Stimulated activated CD4-positive, alpha-beta T cell treated with anti-CD3 and anti-CD28 coated beads, Interleukin-15, amount 100 ng/mL, for 48 hours (primary cell): ENCODE results near the gene ZNF222.

Experiments used
- DNase-seq, 2 donors: peaks; one replicate each; pipeline ENCODE4 v3.0.0-alpha.2; 2020; ENCODE audit warnings: low read depth in 2 of 2

ZNF222 gene

DNA sequence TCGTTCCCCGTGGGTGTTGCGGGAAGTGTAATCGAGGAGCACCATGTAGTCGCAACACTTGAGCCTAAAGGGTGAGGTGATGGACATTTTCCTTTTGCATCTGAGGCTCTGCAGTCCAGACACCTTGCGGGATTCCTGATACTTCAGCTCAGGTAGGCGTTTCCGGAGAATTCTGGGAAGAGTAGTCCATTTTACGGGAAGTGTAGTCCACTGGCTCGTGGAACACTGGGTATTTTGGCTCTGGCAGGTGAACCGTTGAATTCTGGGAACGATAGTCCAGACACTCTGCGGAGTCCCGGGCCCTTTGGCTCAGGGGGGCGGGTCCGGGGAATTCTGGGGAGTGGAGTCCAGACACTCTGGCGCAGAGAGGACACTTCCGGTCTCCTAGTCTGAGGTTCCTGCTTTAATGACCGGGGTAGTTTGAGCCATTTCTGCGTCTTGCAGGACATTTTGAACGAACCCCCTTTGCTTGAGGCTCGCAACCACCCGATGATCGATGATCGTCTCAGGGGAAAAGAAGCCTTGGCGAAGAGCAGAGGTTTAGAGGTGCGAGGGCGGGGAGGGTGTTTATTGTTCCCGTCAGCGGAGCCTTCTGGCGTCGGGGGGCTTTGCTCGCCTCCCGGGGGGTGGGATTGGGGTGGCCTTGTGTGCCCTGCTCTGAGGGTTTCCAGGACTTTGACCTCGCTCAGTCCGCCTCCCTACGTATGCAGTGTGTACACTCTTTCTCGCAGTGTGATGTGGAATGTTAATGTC is 26.6 kb downstream of the ZNF222 start, which contains the start of gene ZNF223:
ZNF223 (plus strand) TSS at position 387 of the 753 bp plus-strand sequence. CDS start 3,141 bp downstream, outside the sequence.
- DNase-seq, result peak; percentile 14 to 23

DNA sequence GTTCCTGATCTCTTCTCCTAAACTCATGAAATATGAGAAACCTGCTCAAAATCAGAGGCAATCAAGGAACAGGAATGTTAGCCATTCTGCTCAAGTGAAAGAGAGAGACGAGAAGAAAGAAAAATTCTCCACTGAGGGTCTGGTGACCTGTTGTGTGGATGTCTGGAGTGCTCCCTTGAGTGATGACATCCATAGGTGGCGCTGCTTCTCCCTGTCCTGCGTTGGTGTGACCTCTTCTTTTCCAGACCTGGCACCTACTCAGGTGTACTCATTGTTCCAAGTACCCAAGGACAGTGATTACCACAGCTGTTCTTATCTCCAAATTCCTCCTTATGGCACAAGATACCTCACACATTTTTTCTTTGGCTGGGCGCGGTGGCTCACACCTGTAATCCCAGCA is 30.7 kb downstream of the ZNF222 start:
- DNase-seq, result no peak

DNA sequence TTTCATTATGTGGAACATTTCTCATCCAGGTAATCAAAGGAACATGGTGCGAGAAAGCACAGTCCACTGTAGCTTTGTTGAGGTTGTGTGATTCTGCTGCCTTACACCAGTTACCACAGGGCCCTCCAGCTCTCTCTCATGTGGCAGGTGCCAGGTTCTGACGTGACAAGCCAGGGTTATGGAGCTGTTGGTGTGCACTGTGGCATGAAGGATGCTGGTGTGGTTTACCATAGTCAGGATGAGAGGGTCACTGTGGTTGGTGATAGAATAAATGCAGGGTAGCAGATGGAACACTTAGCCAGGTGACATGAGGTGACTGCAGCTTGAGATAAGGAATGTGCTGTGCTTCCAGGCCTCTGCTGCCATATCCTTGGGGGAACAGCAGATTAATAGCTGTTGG is 34.0 kb downstream of the ZNF222 start:
- no peak for DNase-seq

DNA sequence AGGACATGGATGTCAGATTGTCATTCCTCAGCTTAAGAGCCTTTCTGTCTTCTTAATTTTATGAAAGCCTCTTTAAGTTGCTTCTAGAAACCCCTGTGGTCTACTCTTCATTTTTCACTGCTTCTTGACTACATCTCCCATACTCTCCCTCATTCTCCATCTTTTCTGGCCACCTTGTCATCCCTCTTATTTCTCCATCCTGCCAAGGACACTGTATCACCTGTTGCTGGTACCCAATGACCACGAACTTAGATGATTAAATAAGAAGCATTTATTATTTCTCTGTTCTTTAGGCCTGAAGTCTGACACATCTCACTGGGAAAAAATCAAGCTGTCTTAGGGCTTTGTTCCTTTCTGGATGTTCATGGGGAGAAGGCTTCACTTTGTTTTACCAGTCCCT is 35.9 kb downstream of the ZNF222 start:
- DNase-seq, result no peak

DNA sequence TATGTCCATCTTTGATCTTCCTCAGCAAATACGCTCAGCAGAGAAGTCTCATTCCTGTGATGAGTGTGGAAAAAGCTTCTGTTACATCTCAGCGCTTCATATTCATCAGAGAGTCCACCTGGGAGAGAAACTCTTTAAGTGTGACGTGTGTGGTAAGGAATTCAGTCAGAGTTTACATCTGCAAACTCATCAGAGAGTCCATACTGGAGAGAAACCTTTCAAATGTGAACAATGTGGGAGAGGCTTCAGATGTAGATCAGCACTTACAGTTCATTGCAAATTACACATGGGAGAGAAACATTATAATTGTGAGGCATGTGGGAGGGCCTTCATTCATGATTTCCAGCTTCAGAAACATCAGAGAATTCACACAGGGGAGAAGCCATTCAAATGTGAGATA is 41.1 kb downstream of the ZNF222 start:
- DNase-seq, result no peak

DNA sequence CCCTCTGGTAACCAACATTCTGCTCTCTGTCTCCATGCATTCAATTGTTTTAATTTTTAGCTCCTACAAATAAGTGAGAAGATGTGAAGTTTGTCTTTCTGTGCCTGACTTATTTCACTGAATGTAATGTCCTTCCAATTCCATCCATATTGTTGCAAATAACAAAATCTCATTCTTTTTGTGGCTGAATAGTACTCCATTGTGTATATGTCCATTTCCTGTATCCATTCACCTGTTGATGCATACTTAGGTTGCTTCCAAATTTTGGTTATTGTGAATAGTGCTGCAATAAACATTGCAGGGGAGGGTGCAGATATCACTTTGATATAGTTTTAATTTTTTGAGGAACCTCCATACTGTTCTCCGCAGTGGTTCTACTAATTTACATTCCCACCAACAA is 44.2 kb downstream of the ZNF222 start:
- no peak for DNase-seq

DNA sequence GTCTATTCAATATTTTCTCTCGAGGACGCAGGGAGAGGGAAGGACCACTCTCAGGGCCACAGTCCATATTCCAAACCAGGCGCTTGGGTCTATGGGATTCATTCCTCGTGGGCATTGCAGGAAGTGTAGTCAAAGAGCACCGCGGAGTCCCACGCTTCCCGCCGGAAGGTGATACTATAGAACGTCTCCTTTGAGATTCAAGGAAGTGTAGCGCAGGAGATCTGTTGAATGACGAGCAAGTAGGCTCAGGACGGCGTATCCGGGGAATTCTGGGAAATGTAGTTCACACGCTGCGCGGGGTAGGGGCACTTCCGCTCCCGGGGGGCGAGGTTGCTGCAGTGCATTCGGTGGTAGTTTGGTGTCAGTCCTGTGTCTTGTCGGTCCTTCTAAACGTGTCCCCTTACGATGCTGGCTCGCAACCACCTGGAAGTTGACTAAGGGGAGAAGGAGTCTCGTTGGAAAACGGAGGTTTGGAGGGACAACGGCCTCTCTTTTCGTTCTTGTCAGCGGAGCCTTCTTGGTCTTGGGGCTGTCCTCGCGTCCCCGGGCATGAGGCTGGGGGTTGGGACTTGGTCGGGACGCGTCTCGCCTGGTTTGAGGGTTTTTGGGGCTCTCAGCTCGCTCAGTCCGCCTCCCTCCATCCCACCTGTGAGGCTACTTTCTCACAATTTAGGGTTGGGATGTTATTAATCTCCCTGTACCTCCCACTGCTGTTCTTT is 46.8 kb downstream of the ZNF222 start, which contains the start of gene ZNF284:
ZNF284 (plus strand) TSS at position 336 of the 719 bp plus-strand sequence. CDS start 4,231 bp downstream, outside the sequence.
- DNase-seq, result peak; percentile 68 to 81

DNA sequence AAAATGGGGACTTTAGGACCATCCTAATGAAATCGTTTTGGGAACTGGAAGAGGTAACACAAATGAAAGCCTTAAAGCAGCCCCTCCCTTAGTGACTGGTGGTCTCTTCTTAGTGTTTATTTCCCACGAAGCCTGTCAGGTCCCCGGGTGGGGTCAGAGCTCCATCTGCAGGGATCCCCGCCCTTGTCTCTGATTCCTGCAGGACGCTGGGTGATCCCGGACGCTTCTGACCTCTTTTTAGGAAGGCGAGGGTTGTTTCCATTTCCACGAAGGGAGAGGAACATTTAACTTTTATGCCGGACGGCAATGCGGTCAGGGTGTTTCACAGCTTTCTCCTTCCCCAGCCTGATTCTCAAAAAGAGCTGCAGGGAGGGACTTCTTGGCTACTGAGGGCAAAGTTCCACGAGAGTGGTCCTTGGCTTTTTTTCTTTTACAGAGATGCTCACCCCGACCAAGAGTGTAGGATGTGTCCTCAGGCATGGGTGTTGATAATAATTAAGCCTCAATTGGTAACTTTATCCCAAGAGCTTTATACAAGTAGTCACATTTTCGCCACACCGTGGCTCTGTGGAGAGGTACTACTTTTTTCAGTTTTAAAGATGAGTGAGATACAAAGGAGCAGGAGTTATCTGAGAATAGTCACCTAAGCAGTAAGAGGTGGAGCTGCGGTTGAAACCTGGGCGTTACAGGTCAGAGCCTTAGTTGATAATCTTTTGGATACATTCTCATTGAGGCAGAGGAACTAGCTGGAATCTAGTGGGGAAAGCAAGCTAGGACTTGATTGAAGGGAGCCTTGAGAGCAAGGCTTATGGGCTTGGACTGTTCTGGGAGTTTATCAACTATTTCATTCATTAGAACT is 47.6 kb downstream of the ZNF222 start:
- DNase-seq, result no peak

DNA sequence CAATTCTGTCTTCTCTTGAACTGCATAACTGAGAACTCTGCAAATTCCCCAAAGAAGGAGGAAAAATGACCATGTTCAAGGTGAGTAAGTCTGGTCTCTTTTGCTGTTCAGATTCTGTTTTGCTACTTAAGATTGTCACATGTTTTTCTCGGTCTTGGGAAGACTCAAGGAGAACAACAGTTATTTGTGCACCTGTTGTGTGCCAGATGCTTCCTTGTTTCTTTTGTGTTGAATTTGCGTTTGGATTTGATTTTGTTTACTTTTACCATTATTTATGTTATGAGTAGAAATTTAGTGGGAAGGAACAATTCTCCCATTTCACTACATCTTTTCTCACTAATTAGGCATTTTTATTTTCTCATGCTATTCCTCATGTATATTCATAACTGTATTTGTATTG is 51.1 kb downstream of the ZNF222 start:
- no peak for DNase-seq
